H1 (cell line): ENCODE data around the gene NMT2. TPM values are rescaled to one million over a fixed set of nuclear protein-coding genes. Genes with fewer than 3 reads are reported as not detected.

Source experiments
- CTCF ChIP-seq, 3 experiments: IDR thresholded peaks; 1 replicate in 2 of 3; 2 replicates in 1 of 3; pipeline versions ENCODE4 v1.5.1 to v1.6.1; 2011; ENCODE audit warnings: low read length in 3 of 3, mild to moderate bottlenecking in 3 of 3, inconsistent platforms in 2 of 3, low read depth in 1 of 3, moderate library complexity in 1 of 3; ENCODE audit not compliant: insufficient read depth in 1 of 3; ENCODE audit errors: control extremely low read depth in 1 of 3
- HDAC6 ChIP-seq: IDR thresholded peaks from one replicate; pipeline ENCODE4 v1.7.1; 2012; ENCODE audit warnings: low read depth, mild to moderate bottlenecking, inconsistent platforms, low read length, moderate library complexity
- polyA plus RNA-seq, 7 experiments: library from polyadenylated mRNA; depleted of rRNA in 3 of 7; stranded (reverse) in 5 of 7; unstranded in 2 of 7; fragments of >200 nt in 5 of 7; fragments of 200-250 nt in 2 of 7; gene quantifications; 1 replicate in 5 of 7; 2 replicates in 1 of 7; 4 replicates in 1 of 7; pipeline versions ENCODE4 v1.2.1 to v1.2.3, GENCODE V29; 2011 to 2013; ENCODE audit warnings: missing spikeins in 2 of 7, mixed read lengths in 2 of 7
- total RNA-seq: library from RNA; stranded (reverse); fragmentation: NEBNext Ultra II Directional; extraction: Animal tissue kit (Norgen Biotek cat#: 25700); gene quantifications from 2 replicates; pipeline ENCODE4 v1.2.1, GENCODE V29; 2021

NMT2 gene
- total and polyA plus RNA-seq, 2 of the 8 experiments (the other 6 are each of a cell fraction or from before 2014, with no cell fraction given): 4.4 to 15.4 TPM

- peak in 2 of 3 experiments; percentile 8 to 26; a peak in 2 of 4 replicates for TF ChIP-seq CTCF (IDR thresholded peaks at IDR 0.05; ENCODE audit: control extremely low read depth in 1 of 3, insufficient read depth in 1 of 3, low read depth in 1 of 3, low read length in 3 of 3)
- TF ChIP-seq HDAC6: no peak
These were observed 79.8 kb downstream of the NMT2 start, which contains the start of gene ACBD7 (continued) for GRCh38 chr10:15088428-15089261.
